ENCODE results near the gene L1TD1.

L1TD1 gene

GRCh38 chr1:62222321-62222720 lies 27.7 kb downstream of the L1TD1 start:
- Histone ChIP-seq H3K4me3 (ENCODE audit: low read length) (no peak overlapping the region), H3K4me2 (ENCODE audit: low read length) (no peak overlapping the region), H3K36me3 (replicated peaks; ENCODE audit: low read depth, low read length) (no peaks in the 10 kb centered on the region), H3K9me3 (ENCODE audit: insufficient read depth, low read length) (no peaks in the 10 kb centered on the region), H3K79me2 (ENCODE audit: low read length) (no peaks in the 10 kb centered on the region), H3K9ac (ENCODE audit: low read length) (no peak overlapping the region), H4K20me1 (ENCODE audit: insufficient read depth, low read length) (no peaks in the 10 kb centered on the region), H2AFZ (ENCODE audit: low read depth, low read length) (no peak overlapping the region), H3K4me1 (ENCODE audit: low read length) (no peaks in the 10 kb centered on the region), H3K27me3 (ENCODE audit: low read depth, low read length) (no peaks in the 10 kb centered on the region), H3K27ac (ENCODE audit: low read length) (no peak overlapping the region)
- TF ChIP-seq, protein P1, sequence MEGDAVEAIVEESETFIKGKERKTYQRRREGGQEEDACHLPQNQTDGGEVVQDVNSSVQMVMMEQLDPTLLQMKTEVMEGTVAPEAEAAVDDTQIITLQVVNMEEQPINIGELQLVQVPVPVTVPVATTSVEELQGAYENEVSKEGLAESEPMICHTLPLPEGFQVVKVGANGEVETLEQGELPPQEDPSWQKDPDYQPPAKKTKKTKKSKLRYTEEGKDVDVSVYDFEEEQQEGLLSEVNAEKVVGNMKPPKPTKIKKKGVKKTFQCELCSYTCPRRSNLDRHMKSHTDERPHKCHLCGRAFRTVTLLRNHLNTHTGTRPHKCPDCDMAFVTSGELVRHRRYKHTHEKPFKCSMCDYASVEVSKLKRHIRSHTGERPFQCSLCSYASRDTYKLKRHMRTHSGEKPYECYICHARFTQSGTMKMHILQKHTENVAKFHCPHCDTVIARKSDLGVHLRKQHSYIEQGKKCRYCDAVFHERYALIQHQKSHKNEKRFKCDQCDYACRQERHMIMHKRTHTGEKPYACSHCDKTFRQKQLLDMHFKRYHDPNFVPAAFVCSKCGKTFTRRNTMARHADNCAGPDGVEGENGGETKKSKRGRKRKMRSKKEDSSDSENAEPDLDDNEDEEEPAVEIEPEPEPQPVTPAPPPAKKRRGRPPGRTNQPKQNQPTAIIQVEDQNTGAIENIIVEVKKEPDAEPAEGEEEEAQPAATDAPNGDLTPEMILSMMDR (IDR thresholded peaks at IDR 0.05; ENCODE audit: low read depth, low read length): no peak
- no peak for TF ChIP-seq EZH2phosphoT487 (IDR thresholded peaks at IDR 0.05; ENCODE audit: low read depth)

DNA sequence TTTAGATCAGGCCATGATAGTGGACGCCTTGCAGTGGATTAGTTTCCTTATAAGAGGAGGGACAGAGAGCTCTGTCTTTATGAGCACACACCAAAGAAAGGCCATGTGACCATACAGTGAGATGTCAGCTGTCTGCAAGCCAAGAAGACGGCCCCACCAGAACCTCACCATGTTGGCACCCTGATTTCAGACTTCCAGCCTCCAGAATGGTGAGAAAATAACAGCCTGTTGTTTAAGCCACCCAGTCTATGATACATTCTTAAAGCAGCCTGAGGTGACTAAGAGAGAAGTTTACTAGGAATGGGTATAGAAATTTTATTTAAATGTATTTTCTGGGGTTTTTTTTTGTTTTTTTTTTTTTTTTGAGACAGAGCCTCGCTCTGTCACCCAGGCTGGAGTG lies 29.5 kb downstream of the L1TD1 start:
- Histone ChIP-seq H3K4me3 (ENCODE audit: low read length) (no peak overlapping the region), H3K4me1 (ENCODE audit: low read length) (no peaks in the 10 kb centered on the region), H3K9ac (ENCODE audit: low read length) (no peak overlapping the region), H4K20me1 (ENCODE audit: insufficient read depth, low read length) (no peaks in the 10 kb centered on the region), H3K9me3 (ENCODE audit: insufficient read depth, low read length) (no peaks in the 10 kb centered on the region), H3K79me2 (ENCODE audit: low read length) (no peaks in the 10 kb centered on the region), H3K27me3 (ENCODE audit: low read depth, low read length) (no peaks in the 10 kb centered on the region), H3K4me2 (ENCODE audit: low read length) (no peak overlapping the region), H3K27ac (ENCODE audit: low read length) (no peak overlapping the region), H3K36me3 (replicated peaks; ENCODE audit: low read depth, low read length) (no peaks in the 10 kb centered on the region), H2AFZ (ENCODE audit: low read depth, low read length) (no peak overlapping the region)
- TF ChIP-seq, protein P1 (IDR thresholded peaks at IDR 0.05; ENCODE audit: low read depth, low read length): no peak
- TF ChIP-seq EZH2phosphoT487 (IDR thresholded peaks at IDR 0.05; ENCODE audit: low read depth): no peak

DNA sequence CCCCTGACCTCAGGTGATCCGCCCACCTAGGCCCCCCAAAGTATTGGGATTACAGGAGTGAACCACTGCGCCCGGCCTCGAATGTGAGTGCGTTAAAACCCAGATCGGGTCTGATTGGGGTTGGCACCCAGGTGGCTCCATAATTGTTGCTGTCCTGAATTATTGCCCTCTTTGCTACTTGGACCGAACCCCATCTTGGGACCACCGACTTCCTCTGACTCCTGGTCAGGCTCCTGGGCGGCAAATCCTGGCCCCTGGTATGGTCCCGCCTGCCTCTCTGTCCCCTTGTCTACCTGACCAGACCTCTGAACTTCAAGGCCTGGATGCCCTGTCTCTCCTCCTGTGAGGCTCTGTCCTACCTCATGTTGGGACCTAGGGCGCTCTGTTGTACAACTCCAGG lies 32.8 kb downstream of the L1TD1 start:
- no peaks in the 10 kb centered on the region for H3K27me3 ChIP-seq (ENCODE audit: low read depth, low read length)
- TF ChIP-seq EZH2phosphoT487 (IDR thresholded peaks at IDR 0.05; ENCODE audit: low read depth): no peak
- TF ChIP-seq, protein P1 (IDR thresholded peaks at IDR 0.05; ENCODE audit: low read depth, low read length): no peak
- no peak overlapping the region for H3K4me2 ChIP-seq (ENCODE audit: low read length)
- H3K4me3 ChIP-seq (ENCODE audit: low read length): no peak overlapping the region
- no peaks in the 10 kb centered on the region for H4K20me1 ChIP-seq (ENCODE audit: insufficient read depth, low read length)
- H3K79me2 ChIP-seq (ENCODE audit: low read length): no peaks in the 10 kb centered on the region
- H3K9ac ChIP-seq (ENCODE audit: low read length): no peak overlapping the region
- H3K36me3 ChIP-seq (replicated peaks; ENCODE audit: low read depth, low read length): no peaks in the 10 kb centered on the region
- H3K9me3 ChIP-seq (ENCODE audit: insufficient read depth, low read length): no peaks in the 10 kb centered on the region
- no peak overlapping the region for H3K27ac ChIP-seq (ENCODE audit: low read length)
- H3K4me1 ChIP-seq (ENCODE audit: low read length): no peaks in the 10 kb centered on the region
- no peak overlapping the region for H2AFZ ChIP-seq (ENCODE audit: low read depth, low read length)

DNA sequence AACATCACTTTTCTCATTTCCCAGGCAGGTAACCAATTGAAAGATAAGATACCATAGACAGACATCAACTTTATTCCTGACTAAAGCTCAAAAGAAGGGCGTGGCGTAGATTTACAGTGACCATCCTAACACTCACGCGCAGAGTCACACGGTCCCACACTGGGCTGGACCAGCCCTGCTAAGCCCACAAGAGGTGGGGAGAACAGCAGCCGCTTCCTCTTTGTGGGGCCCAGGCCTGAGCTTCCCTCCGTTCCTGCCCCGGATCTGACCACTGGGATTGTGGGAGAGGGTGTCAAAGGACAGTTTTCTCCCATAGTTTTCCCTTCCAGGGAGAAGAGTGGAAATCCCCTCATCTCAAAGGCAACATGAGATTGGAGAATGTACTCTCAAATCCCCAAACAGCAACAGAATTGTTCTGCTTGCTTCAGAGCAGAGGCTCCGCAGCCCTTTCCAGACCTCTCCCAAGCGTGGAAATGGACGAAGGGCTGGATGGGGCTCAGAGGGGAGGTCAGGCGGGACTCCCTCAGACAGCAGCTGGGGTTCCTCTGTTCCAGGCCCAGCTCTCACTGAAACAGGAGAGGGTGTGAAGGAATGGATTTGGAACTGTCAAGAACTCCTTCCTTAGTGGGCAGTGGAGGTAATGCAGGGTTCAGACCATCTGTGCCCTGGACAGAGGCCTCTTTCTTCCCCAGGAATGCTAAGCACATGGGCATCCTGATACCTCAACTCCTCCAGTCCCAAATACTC lies 33.7 kb downstream of the L1TD1 start:
- Histone ChIP-seq H3K36me3 (replicated peaks; ENCODE audit: low read depth, low read length) (no peaks in the 10 kb centered on the region), H2AFZ (ENCODE audit: low read depth, low read length) (no peak overlapping the region), H3K27ac (ENCODE audit: low read length) (no peak overlapping the region)

More for the DNA sequence above, 33.7 kb downstream of the L1TD1 start:
- no peak overlapping the region for H3K4me3 ChIP-seq (ENCODE audit: low read length)
- H3K27me3 ChIP-seq (ENCODE audit: low read depth, low read length): no peaks in the 10 kb centered on the region
- no peaks in the 10 kb centered on the region for H3K4me1 ChIP-seq (ENCODE audit: low read length)
- no peaks in the 10 kb centered on the region for H3K9me3 ChIP-seq (ENCODE audit: insufficient read depth, low read length)
- H4K20me1 ChIP-seq (ENCODE audit: insufficient read depth, low read length): no peaks in the 10 kb centered on the region
- no peaks in the 10 kb centered on the region for H3K79me2 ChIP-seq (ENCODE audit: low read length)
- TF ChIP-seq, protein P1 (IDR thresholded peaks at IDR 0.05; ENCODE audit: low read depth, low read length): no peak
- no peak for TF ChIP-seq EZH2phosphoT487 (IDR thresholded peaks at IDR 0.05; ENCODE audit: low read depth)
- H3K9ac ChIP-seq (ENCODE audit: low read length): no peak overlapping the region
- H3K4me2 ChIP-seq (ENCODE audit: low read length): no peak overlapping the region
